ENCODE measurements around the gene CPEB3. TPM values are rescaled to one million over a fixed set of nuclear protein-coding genes. Genes with fewer than 3 reads are reported as not detected.

CPEB3 gene
- total and polyA plus RNA-seq, 12 donors: 0.71 to 17.6 (median 13.3) TPM

DNA sequence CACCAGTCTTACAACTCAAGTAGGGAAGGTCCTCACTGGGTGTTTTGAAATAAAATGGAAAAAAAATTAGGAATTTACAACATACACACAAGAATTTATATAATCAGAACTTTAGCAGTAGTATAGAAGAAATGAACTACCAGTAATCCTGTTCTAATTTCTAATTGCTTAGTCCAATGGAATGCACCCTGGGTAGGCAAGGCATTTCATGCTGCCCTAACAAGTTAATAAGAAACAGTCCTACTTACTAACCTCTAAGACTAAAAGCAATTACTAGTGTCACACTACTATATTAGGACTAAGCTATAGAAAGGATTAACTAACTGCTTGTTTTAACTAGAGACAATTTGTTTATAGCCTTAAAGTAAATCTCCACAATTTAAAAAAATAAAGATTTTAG lies 209.2 kb downstream of the CPEB3 start:
- H3K4me3 ChIP-seq: no peak overlapping the region
- H3K9me3 ChIP-seq: no peaks in the 10 kb centered on the region
- H3K4me1 ChIP-seq: peaks cover 0 to 32% (median 15%) of the 10 kb centered on the region in 9 donors
- TF ChIP-seq, protein P1, sequence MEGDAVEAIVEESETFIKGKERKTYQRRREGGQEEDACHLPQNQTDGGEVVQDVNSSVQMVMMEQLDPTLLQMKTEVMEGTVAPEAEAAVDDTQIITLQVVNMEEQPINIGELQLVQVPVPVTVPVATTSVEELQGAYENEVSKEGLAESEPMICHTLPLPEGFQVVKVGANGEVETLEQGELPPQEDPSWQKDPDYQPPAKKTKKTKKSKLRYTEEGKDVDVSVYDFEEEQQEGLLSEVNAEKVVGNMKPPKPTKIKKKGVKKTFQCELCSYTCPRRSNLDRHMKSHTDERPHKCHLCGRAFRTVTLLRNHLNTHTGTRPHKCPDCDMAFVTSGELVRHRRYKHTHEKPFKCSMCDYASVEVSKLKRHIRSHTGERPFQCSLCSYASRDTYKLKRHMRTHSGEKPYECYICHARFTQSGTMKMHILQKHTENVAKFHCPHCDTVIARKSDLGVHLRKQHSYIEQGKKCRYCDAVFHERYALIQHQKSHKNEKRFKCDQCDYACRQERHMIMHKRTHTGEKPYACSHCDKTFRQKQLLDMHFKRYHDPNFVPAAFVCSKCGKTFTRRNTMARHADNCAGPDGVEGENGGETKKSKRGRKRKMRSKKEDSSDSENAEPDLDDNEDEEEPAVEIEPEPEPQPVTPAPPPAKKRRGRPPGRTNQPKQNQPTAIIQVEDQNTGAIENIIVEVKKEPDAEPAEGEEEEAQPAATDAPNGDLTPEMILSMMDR (IDR thresholded peaks at IDR 0.05): no peak
- intact Hi-C loops (cut with DNase I): loop anchor here in 1 of 10 donors (10.0 kb wide), 1 partner anchor 213 kb away; the partner anchor contains the start of genes CPEB3 and MARCHF5
- no peak for DNase-seq
- no peak for ATAC-seq
- H3K27ac ChIP-seq: no peak overlapping the region
- peaks cover 0 to 49% (median 17%) of the 10 kb centered on the region in 9 donors for H3K36me3 ChIP-seq
- no peaks in the 10 kb centered on the region for H3K27me3 ChIP-seq

DNA sequence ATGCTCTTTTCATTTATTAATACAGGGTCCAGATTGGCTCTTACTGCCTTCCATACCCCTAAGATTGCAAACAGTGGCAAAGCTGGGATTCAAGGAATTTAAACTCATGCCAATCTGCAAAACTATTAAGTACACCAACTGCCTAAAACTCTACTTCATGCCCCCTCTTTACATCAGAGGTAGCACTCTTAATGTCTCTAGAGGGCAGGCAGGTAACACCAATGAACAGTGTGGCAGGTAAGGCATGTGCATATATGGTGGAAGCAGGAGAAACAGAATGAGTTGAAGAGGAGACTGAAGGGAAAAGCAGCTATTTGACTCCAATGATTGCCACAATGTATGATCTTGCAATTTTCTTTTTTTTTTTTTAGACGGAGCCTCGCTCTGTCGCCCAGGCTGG lies 210.6 kb downstream of the CPEB3 start:
- ATAC-seq (no peak), DNase-seq (no peak)
- H3K36me3 ChIP-seq: peaks cover 0 to 63% (median 17%) of the 10 kb centered on the region in 9 donors
- intact Hi-C loops (cut with DNase I): loop anchor here in 1 of 10 donors (10.0 kb wide), 1 partner anchor 215 kb away; the partner anchor contains the start of genes CPEB3 and MARCHF5
- TF ChIP-seq, protein P1 (IDR thresholded peaks at IDR 0.05): no peak
- H3K4me1 ChIP-seq: peaks cover 0 to 25% (median 15%) of the 10 kb centered on the region in 9 donors
- WGBS, 2 donors: 94 to 100% methylated on average over 3 of the region's 3 CpGs
- no peaks in the 10 kb centered on the region for H3K27me3 ChIP-seq
- no peak overlapping the region for H3K4me3 ChIP-seq
- no peak overlapping the region for H3K27ac ChIP-seq
- H3K9me3 ChIP-seq: no peaks in the 10 kb centered on the region

DNA sequence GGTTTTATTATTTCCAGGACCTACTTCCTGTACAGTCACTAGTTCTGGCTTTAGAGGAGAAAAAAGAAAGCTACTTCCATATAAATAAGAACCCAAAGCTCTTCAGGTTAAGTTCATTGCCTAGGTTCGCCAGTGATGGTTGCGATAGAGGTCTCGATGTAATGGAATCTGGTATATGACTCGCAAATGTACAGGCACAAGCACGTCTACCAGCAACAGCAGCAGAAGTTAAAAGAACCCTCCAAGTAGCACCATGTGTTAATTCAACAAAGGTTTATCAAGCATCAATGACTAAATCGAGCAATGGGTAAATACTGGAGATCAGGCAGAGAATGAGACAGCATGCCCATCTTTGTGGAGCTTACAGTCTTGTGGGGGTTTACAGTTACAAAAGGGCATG lies 211.9 kb downstream of the CPEB3 start:
- TF ChIP-seq, protein P1 (IDR thresholded peaks at IDR 0.05): no peak
- WGBS, 2 donors: 95 to 98% methylated on average over 6 of the region's 6 CpGs
- Histone ChIP-seq H3K4me1 (peaks cover 0 to 21% (median 15%) of the 10 kb centered on the region in 9 donors), H3K27me3 (no peaks in the 10 kb centered on the region), H3K27ac (no peak overlapping the region), H3K9me3 (no peaks in the 10 kb centered on the region), H3K4me3 (no peak overlapping the region), H3K36me3 (peaks cover 0 to 75% (median 17%) of the 10 kb centered on the region in 9 donors)
- ATAC-seq (no peak), DNase-seq (no peak)
- intact Hi-C loops (cut with DNase I): no loop called here

DNA sequence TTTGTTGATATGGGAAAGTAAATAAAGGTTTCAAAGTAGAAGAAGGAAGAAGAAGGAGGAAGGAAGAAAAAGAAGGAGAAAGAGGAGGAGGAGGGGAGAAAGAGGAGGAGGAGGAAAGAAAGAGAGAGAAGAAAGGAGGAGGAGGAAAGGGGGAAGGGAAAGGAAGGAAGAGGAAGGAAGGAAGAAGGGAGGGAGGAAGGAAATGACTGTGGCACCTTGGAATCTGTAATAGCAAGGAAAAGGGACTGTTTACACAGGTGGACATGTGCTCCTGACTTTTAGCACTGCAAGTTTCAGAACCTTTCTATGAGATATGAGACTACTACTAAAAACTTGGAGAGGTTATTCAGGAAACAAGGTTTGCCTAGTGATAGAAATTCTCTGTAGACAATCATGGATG lies 214.2 kb downstream of the CPEB3 start:
- Histone ChIP-seq H3K27ac (no peak overlapping the region), H3K36me3 (peaks cover 0 to 75% (median 17%) of the 10 kb centered on the region in 9 donors), H3K27me3 (no peaks in the 10 kb centered on the region), H3K4me1 (peaks cover 0 to 7% (median 0%) of the 10 kb centered on the region in 9 donors), H3K9me3 (no peaks in the 10 kb centered on the region), H3K4me3 (no peak overlapping the region)
- TF ChIP-seq, protein P1 (IDR thresholded peaks at IDR 0.05): no peak
- intact Hi-C loops (cut with DNase I): no loop called here
- ATAC-seq: no peak
- no peak for DNase-seq

Measured in heart right ventricle (tissue), 16 donors.